ENCODE data around the gene ZXDC. TPM values are rescaled to one million over a fixed set of nuclear protein-coding genes. Genes with fewer than 3 reads are reported as not detected.

ZXDC gene
- total RNA-seq, 4 donors from 2014 or later: 25.9 to 47.6 (median 35.3) TPM

DNA sequence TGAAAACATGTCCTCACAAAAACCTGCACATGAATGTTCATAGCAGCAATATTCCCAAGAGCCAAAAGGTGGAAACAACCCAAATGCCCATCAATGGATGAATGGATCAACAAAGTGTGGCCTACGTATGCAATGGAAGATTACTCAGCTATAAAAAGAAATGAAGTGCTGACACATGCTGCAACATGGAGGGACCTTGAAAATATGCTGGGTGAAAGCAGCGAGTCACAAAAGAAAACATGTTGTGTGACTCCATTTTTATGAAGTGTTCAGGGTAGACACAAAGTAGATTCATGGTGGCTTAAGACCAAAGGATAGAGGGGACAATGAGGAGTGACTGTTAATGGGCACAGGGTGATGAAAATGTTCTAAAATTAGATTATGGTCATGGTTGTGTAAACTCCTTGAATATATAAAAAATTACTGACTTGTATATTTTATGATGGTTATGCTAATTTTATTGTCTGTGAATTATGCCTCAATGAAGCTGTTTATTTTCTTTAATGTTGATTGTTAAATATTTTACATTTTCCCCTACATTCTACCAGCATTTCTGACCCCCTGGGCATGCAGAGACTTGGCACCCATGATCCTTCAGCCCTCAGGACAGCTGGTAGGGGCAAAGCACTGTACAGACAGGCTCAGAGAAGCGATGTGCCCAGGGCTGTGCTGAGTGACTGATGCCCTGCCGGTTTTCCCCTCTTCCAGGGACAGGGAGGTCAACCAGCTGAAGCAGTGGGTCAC, 43.2 kb downstream of the ZXDC start:
- Histone ChIP-seq H3K27me3 (no peaks in the 10 kb centered on the region), H3K4me3 (no peak overlapping the region), H3K9me3 (peaks cover 0 to 14% (median 0%) of the 10 kb centered on the region in 3 donors), H3K36me3 (peaks cover 0 to 41% of the 10 kb centered on the region in 2 donors), H3K4me1 (no peaks in the 10 kb centered on the region), H3K27ac (no peak overlapping the region)
- 57 to 80% methylated on average over 2 to 4 of the region's 4 CpGs for WGBS, 2 donors (ENCODE audit: low coverage in 1 of 2)
- no peak for ATAC-seq
- TF ChIP-seq POLR2A (IDR thresholded peaks at IDR 0.05) (no peak), CTCF (IDR thresholded peaks at IDR 0.05) (no peak), EP300 (IDR thresholded peaks at IDR 0.05) (no peak), POLR2AphosphoS5 (IDR thresholded peaks at IDR 0.05) (no peak)

DNA sequence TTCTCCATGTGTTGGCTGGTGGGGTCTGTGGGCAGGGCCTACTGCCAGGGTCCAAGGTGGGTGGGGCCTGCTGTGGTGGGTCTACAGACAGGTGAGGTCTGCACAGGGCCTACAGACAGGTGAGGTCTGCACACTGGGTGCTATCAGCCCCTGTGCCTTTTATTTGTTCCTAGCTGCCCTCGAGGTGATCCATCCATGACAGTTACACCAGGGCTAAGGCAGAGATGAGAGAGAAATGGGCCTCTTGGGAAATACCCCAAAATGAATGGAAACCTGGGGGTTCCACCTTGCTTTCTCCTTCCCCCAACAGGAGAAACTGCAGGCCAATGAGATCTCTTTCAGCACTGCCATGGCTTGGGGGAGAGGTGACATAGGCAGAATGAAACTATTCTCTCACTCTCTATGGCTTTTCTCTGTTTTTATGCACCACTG, 44.6 kb downstream of the ZXDC start:
- peaks cover 0 to 27% of the 10 kb centered on the region in 2 donors for H3K36me3 ChIP-seq
- H3K9me3 ChIP-seq: peaks cover 0 to 20% (median 1%) of the 10 kb centered on the region in 3 donors
- no peak overlapping the region for H3K4me3 ChIP-seq
- TF ChIP-seq POLR2A (IDR thresholded peaks at IDR 0.05): no peak
- TF ChIP-seq POLR2AphosphoS5 (IDR thresholded peaks at IDR 0.05): no peak
- no peak for TF ChIP-seq CTCF (IDR thresholded peaks at IDR 0.05)
- no peaks in the 10 kb centered on the region for H3K27me3 ChIP-seq
- WGBS, 2 donors (ENCODE audit: low coverage in 1 of 2): 80 to 100% methylated on average over 1 of the region's 1 CpG
- ATAC-seq: no peak
- no peaks in the 10 kb centered on the region for H3K4me1 ChIP-seq
- H3K27ac ChIP-seq: no peak overlapping the region

GRCh38 chr3:126424751-126425150, 50.9 kb downstream of the ZXDC start:
- H3K27me3 ChIP-seq: peaks cover 2% of the 10 kb centered on the region
- H3K36me3 ChIP-seq: peaks cover 0 to 12% of the 10 kb centered on the region in 2 donors
- 64 to 95% methylated on average over 2 of the region's 3 CpGs for WGBS, 2 donors (ENCODE audit: low coverage in 1 of 2)
- H3K4me1 ChIP-seq: no peaks in the 10 kb centered on the region
- no peak overlapping the region for H3K27ac ChIP-seq
- ATAC-seq: no peak
- H3K4me3 ChIP-seq: no peak overlapping the region
- TF ChIP-seq POLR2A (IDR thresholded peaks at IDR 0.05) (no peak), EP300 (IDR thresholded peaks at IDR 0.05) (no peak), CTCF (IDR thresholded peaks at IDR 0.05) (no peak), POLR2AphosphoS5 (IDR thresholded peaks at IDR 0.05) (no peak)
- peaks cover 0 to 28% (median 3%) of the 10 kb centered on the region in 3 donors for H3K9me3 ChIP-seq

GRCh38 chr3:126424039-126424717, 51.5 kb downstream of the ZXDC start:
- H3K9me3 ChIP-seq: peaks cover 0 to 28% (median 3%) of the 10 kb centered on the region in 3 donors
- no CpG with 5 or more reads among the region's 10 CpGs for WGBS, 2 donors (ENCODE audit: low coverage in 1 of 2)
- no peak overlapping the region for H3K4me3 ChIP-seq
- peaks cover 0 to 12% of the 10 kb centered on the region in 2 donors for H3K36me3 ChIP-seq
- peaks cover 6% of the 10 kb centered on the region for H3K27me3 ChIP-seq
- no peak for ATAC-seq
- TF ChIP-seq EP300 (IDR thresholded peaks at IDR 0.05): no peak
- TF ChIP-seq POLR2AphosphoS5 (IDR thresholded peaks at IDR 0.05): no peak
- no peak for TF ChIP-seq POLR2A (IDR thresholded peaks at IDR 0.05)
- no peak for TF ChIP-seq CTCF (IDR thresholded peaks at IDR 0.05)
- no peaks in the 10 kb centered on the region for H3K4me1 ChIP-seq
- H3K27ac ChIP-seq: no peak overlapping the region

All from gastroesophageal sphincter (tissue), 4 donors.